GM12878 (cell line): Measurements from ENCODE around the gene GIGYF2. TPM values are rescaled to one million over a fixed set of nuclear protein-coding genes. Genes with fewer than 3 reads are reported as not detected.

Source experiments
- ATAC-seq: fragments of 200-7000 bp; cut with Tn5 transposase; 3 replicates; pipeline ENCODE4 v1.9.1; 2020; ENCODE audit warnings: mild to moderate bottlenecking, moderate library complexity
- BruUV-seq: library from RNA; stranded (reverse); fragments of 400-500 nt; replicated peaks from 2 replicates; lab custom pipeline; 2021; lab: Mats Ljungman, UMichigan
- CTCF ChIA-PET: fragments of 300-600 bp; sonication (Branson Sonifier 250); formaldehyde crosslinking; extraction: SDS; loops from one replicate; lab custom pipeline; 2021; ENCODE audit warnings: inconsistent platforms; lab: Yijun Ruan, JAX
- POLR2A ChIA-PET: fragments of 350-600 bp; formaldehyde crosslinking; extraction: SDS; loops from one replicate; lab custom pipeline; 2021; ENCODE audit warnings: inconsistent platforms; lab: Charles Lee
- RAD21 ChIA-PET: fragments of 300-600 bp; sonication (Branson Sonifier 250); formaldehyde crosslinking; loops from one replicate; lab custom pipeline; 2023; ENCODE audit warnings: antibody characterized with exemption; ENCODE audit not compliant: unreplicated experiment; lab: Charles Lee
- SMC1A ChIA-PET: fragments of 300-600 bp; sonication (Branson Sonifier 250); formaldehyde crosslinking; loops from one replicate; lab custom pipeline; 2023; ENCODE audit not compliant: unreplicated experiment, uncharacterized antibody; lab: Charles Lee
- DNase-seq: peaks from one replicate; pipeline ENCODE4 v3.0.0-alpha.2; 2011; ENCODE audit warnings: low read depth, low spot score
- FAIRE-seq: peaks from 3 replicates; lab custom pipeline; 2011; peaks lifted over from hg19 to GRCh38; lab: Jason Lieb, UNC
- H2AFZ ChIP-seq: 2 replicates; pipeline ENCODE4 v1.6.0; 2011; ENCODE audit warnings: low read depth, low read length, control low read depth; ENCODE audit not compliant: control insufficient read depth
- H3K27ac ChIP-seq: 2 replicates; pipeline ENCODE4 v1.5.1; 2011; ENCODE audit warnings: control low read depth; ENCODE audit not compliant: control insufficient read depth, insufficient read depth
- H3K27me3 ChIP-seq, 2 experiments: replicated peaks in 1 of 2; 2 replicates each; pipeline versions ENCODE4 v1.6.0 to v1.6.1; 2011; ENCODE audit warnings: low read length in 1 of 2; ENCODE audit not compliant: control insufficient read depth in 2 of 2, insufficient read depth in 2 of 2
- H3K36me3 ChIP-seq, 2 experiments: 2 replicates each; pipeline ENCODE4 v1.5.1; 2011; ENCODE audit warnings: low read length in 1 of 2; ENCODE audit not compliant: control insufficient read depth in 2 of 2, insufficient read depth in 2 of 2
- H3K4me1 ChIP-seq: 2 replicates; pipeline ENCODE4 v1.6.1; 2011; ENCODE audit warnings: mild to moderate bottlenecking, low read length, moderate library complexity, mixed read lengths; ENCODE audit not compliant: control insufficient read depth, insufficient read depth
- H3K4me2 ChIP-seq: 2 replicates; pipeline ENCODE4 v1.6.0; 2011; ENCODE audit warnings: control low read depth; ENCODE audit not compliant: control insufficient read depth, insufficient read depth
- H3K4me3 ChIP-seq: fragments of 200-600 bp; sonication (generic); 2 replicates; pipeline ENCODE4 v1.5.1; 2016
- H3K79me2 ChIP-seq: 2 replicates; pipeline ENCODE4 v1.6.0; 2011; ENCODE audit warnings: low read length; ENCODE audit not compliant: control insufficient read depth, insufficient read depth
- H3K9ac ChIP-seq: 2 replicates; pipeline ENCODE4 v1.8.0; 2011; ENCODE audit warnings: low read length, control low read depth, mixed read lengths; ENCODE audit not compliant: control insufficient read depth, insufficient read depth
- H3K9me3 ChIP-seq: replicated peaks from 3 replicates; pipeline ENCODE4 v1.5.1; 2011; ENCODE audit warnings: mild to moderate bottlenecking, low read length; ENCODE audit not compliant: control insufficient read depth, insufficient read depth
- H4K20me1 ChIP-seq: 2 replicates; pipeline ENCODE4 v1.6.0; 2011; ENCODE audit not compliant: control insufficient read depth, insufficient read depth
- ZNF592 ChIP-seq: fragments of 450-650 bp; IDR thresholded peaks from 2 replicates; pipeline ENCODE4 v1.6.1; 2017; ENCODE audit warnings: mild to moderate bottlenecking, moderate library complexity
- WGBS: methylation state at CpG from one replicate; pipeline ENCODE4 v1.1.6; 2016; ENCODE audit warnings: low lambda C conversion rate; ENCODE audit not compliant: insufficient replicate concordance, insufficient coverage; ENCODE audit errors: missing lambda C conversion rate; 5-methylcytosine and 5-hydroxymethylcytosine counted together
- in situ Hi-C: fragments of 300-500 bp; cut with MboI; formaldehyde crosslinking; loops from 9 replicates; pipeline ENCODE4 v1.14.3; 2018; ENCODE audit warnings: mixed read lengths
- intact Hi-C: fragments of 100-400 bp; cut with micrococcal nuclease; formaldehyde crosslinking; loops from one replicate; pipeline ENCODE4 v1.14.2; 2022; ENCODE audit not compliant: unreplicated experiment
- polyA plus RNA-seq, 11 experiments: library from polyadenylated mRNA; depleted of rRNA in 4 of 11; unstranded in 6 of 11; stranded (reverse) in 5 of 11; fragments of >200 nt; fragmentation: Nextera tagmentation in 4 of 11; fragmentation: Illumina TruSeq in 1 of 11; extraction: Ambion mirVana in 4 of 11; extraction: Trizol in 1 of 11; gene quantifications; 1 replicate in 1 of 11; 2 replicates in 10 of 11; pipeline versions ENCODE4 v1.2.1 to v1.2.3, GENCODE V29; 2011 to 2016; ENCODE audit warnings: inconsistent platforms in 2 of 11, missing spikeins in 2 of 11, low read depth in 1 of 11
- total RNA-seq, 4 experiments: library from RNA; depleted of rRNA in 3 of 4; stranded (reverse); fragments of >200 nt in 3 of 4; fragmentation: Illumina TruSeq in 1 of 4; extraction: Trizol in 1 of 4; gene quantifications; 2 replicates each; pipeline versions ENCODE4 v1.2.1 to v1.2.3, GENCODE V29; 2013 to 2021

Gene GIGYF2
- total and polyA plus RNA-seq, 10 of the 15 experiments (the other 5 are each of a cell fraction or from before 2014, with no cell fraction given), result 12.2 to 47.2 (median 39.0) TPM

- ChIA-PET POLR2A (no interaction called here), RAD21 (no interaction called here)
- Histone ChIP-seq H3K36me3 (no peaks in the 10 kb centered on the region; a peak in 1 of 4 replicates), H3K79me2 (no peaks in the 10 kb centered on the region), H3K9me3 (no peaks in the 10 kb centered on the region), H3K9ac (no peak overlapping the region), H3K27ac (no peak overlapping the region)
- 48% methylated on average over 15 of the region's 20 CpGs for WGBS
- in situ Hi-C loops, result no loop called here
- no TSS peak for BruUV-seq
- FAIRE-seq, result no peak
- no peak for TF ChIP-seq ZNF592
- TF ChIP-seq, all 136 proteins: peak for 0
- Histone ChIP-seq H3K27me3 (no peaks in the 10 kb centered on the region; a peak in 1 of 4 replicates), H3K4me2 (no peak overlapping the region), H3K4me1 (no peaks in the 10 kb centered on the region), H2AFZ (no peak overlapping the region), H4K20me1 (no peaks in the 10 kb centered on the region), H3K4me3 (no peak overlapping the region)
- DNase-seq, result no peak
- CTCF ChIA-PET, result no interaction called here
- SMC1A ChIA-PET, result no interaction called here
- intact Hi-C loops, result no loop called here
- no peak for ATAC-seq
Measured at GRCh38 chr2:232882505-232883115, 185.5 kb downstream of the GIGYF2 start.
